ENCODE results near the gene EFCAB11. TPM values are rescaled to one million over a fixed set of nuclear protein-coding genes. Genes with fewer than 3 reads are reported as not detected.
"Not testable (repeated sequence)": the region's sequence is repeated elsewhere in the genome, so short reads cannot be mapped to it uniquely, and the experiment has no call there.

The EFCAB11 gene
- total RNA-seq, 1 donor from 2014 or later, result 5.0 TPM

DNA sequence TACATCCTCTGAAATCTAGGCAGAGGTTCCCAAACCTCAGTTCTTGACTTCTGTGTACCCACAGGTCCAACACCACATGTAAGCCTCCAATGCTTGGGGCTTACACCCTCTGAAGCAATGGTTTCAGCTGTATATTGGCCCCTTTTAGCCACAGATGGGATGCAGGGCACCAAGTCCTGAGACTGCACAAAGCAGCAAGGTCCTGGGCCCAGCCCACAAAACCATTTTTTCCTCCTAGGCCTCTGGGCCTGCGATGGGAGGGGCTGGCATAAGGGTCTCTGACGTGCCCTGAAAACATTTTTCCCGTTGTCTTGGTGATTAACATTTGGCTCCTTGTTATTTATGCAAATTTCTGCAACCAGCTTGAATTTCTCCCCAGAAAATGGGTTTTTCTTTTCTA, 80.4 kb downstream of the EFCAB11 start:
- intact Hi-C loops (cut with micrococcal nuclease), result not testable (repeated sequence)

GRCh38 chr14:89870316-89870715, 84.2 kb downstream of the EFCAB11 start:
- intact Hi-C loops (cut with micrococcal nuclease), result no loop called here

GRCh38 chr14:89869606-89870005, 84.9 kb downstream of the EFCAB11 start:
- intact Hi-C loops (cut with micrococcal nuclease), result no loop called here

GRCh38 chr14:89866458-89866857, 88.1 kb downstream of the EFCAB11 start:
- intact Hi-C loops (cut with micrococcal nuclease), result no loop called here

DNA sequence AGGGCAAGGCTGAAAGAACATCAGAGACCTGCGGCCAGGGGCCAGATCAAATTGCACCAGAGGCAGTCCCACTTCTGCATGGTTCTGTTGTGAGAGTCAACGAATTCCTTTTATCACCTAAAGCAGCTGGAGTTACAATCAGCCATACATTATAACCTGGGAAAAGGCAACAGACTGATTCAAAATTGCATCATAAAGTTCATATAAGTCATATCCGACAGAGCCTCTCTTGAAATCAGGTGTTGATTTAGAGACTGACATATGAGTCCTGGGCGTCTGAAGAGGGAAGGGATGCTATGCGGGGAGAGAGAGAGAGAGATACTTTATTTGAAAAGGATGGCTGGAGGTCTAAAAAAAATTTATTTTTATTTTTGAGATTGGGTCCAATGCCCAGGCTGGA, 89.4 kb downstream of the EFCAB11 start:
- intact Hi-C loops (cut with micrococcal nuclease), result no loop called here

- intact Hi-C loops (cut with micrococcal nuclease), result no loop called here
These were observed 91.7 kb downstream of the EFCAB11 start for GRCh38 chr14:89862856-89863255.

GRCh38 chr14:89861630-89862029, 92.9 kb downstream of the EFCAB11 start:
- intact Hi-C loops (cut with micrococcal nuclease), result no loop called here

- intact Hi-C loops (cut with micrococcal nuclease), result no loop called here
These were observed 96.4 kb downstream of the EFCAB11 start for GRCh38 chr14:89858089-89858488.

DNA sequence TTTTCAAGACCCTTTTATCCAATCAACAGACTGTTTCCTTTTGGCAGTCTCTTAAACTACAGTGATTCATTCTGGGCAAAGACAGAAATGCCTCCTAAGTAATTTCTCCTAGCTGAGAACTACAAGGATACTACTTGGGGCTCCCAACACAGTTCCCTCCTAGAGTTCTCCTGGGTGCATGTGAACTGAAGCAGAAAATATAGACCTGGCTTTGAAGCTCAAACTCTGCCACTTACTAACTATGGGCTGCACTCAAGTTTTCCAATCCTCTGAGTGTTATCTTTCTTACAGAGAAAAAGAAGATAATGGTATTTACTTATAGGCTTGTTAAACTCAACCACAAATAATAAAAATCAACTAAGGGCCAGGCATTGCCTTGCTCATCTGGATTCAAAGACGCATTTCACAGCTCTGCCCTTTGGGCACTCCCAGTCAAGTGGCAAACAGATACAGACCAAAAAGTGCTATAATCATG, 97.6 kb downstream of the EFCAB11 start:
- intact Hi-C loops (cut with micrococcal nuclease), result no loop called here

DNA sequence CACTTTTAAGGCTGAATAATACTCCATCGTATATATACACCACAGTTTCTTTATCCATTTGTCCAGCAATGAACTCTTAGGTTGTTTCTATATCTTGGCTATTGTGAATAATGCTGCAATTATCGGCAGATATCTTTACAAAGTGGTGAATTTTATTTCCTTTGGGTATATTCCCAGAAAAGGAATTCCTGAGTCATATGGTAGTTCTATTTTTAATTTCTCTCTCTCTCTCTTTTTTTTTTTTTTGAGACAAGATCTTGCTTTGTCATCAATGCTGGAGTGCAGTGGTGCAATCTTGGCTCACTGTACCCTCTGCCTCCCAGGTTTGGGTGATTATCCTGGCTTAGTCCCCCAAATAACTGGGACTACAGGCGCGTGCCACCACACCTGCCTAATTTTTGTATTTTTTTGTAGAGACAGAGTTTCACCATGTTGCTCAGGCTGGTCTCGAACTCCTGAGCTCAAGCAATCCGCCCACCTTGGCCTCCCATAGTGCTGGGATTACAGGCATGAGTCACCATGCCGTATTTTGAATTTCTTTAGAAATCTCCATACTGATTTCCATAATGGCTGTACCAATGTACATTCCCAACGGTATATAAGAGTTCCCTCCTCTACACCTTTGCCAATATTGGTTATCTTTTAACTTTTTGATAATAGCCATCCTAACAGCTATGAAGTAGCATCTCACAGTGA, 98.4 kb downstream of the EFCAB11 start:
- intact Hi-C loops (cut with micrococcal nuclease), result no loop called here

- intact Hi-C loops (cut with micrococcal nuclease), result no loop called here
These were observed 100.4 kb downstream of the EFCAB11 start for GRCh38 chr14:89853936-89854693.

DNA sequence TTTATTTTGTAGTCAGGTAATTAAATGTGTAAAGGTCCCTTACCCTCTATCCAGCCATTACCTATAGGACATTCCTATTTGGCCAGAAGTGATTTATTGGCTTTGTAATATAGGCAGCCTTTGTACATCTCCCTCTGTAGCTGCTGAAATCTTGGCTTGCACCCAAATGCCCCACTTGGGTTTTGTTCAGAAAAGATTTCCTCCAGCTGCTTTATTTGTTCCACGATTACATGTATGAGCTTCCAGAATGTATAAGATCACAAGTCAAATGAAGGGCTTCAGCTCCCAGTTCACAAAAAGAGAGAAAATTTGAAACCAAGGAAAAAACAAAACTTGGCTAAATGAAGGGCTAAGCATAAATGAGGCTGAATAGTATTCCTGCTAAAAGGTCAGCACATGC, 103.4 kb downstream of the EFCAB11 start:
- intact Hi-C loops (cut with micrococcal nuclease), result no loop called here

DNA sequence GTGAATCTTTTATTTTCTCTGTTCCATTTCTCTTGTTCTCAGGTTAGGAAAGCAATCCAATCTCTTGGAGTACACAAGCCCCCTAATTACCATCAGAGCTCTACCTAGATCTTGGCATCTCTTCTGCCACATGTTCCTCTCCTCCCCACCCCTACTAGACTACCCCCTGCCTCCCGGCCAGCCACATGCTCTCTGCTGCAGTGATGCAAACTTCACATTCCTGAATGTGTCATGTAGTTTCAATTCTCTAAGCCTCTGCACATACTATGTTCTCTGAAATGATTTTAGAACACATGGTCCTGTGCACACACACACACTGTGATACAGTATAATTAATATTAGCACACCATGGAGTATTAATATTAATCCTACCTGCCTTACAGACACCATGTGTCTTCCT, 104.6 kb downstream of the EFCAB11 start:
- intact Hi-C loops (cut with micrococcal nuclease), result no loop called here

GRCh38 chr14:89848165-89848564, 106.4 kb downstream of the EFCAB11 start:
- intact Hi-C loops (cut with micrococcal nuclease), result no loop called here

DNA sequence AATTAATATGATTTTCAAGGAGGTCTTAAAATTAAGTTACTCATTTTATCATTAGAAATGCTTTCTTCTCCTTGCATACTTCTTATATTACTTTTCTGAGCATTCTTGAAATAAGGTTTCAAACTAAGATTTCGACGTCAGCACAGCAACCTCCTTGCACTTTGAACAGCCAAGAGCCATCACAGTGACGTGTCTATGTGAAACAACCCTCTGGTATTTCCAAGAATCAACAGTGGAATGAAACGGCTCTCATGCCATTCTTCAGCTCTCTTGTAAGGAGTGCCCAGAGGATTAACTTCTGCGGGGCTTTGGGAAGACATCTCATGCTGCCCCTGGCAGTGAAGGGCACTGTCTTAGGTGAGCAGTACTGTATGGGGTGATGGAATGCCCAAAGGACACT, 109.2 kb downstream of the EFCAB11 start:
- intact Hi-C loops (cut with micrococcal nuclease), result no loop called here

DNA sequence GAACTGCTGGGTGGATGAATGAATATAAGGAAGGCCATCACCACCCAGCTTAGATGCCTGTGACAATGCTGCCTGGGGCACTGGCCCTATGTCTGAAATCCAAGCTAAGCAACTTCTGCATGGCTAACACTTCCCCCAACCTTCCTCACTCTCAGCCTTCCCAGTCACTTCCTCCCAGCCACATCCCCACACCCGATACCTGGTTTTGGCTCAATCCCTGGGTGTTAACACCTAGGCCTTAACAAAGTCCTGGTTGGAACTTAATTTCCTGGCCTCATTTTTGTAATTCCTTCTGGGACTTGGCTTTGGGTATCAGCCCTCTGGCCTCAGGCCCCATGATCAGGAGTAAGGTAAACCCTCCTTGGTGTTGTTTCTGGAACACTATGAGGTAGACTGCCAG, 110.0 kb downstream of the EFCAB11 start:
- intact Hi-C loops (cut with micrococcal nuclease), result no loop called here

DNA sequence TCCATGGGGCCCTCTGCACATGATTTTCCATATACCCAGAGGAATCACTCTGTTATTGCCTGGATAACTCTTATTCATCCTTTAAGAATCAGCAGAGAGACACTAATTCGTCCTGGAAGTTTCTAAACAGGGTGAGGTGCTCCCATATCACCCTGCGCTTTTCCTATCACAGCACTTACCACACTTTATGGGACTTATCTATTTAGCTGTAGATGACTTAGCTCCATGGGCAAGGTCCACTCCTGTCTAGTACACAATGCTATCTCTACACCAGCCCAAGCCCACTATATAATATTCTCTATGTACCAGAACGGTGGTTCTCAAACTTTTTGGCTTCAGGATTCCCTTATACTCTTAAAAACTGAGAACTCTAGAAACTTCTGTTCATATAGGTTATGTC, 111.7 kb downstream of the EFCAB11 start:
- intact Hi-C loops (cut with micrococcal nuclease), result no loop called here

GRCh38 chr14:89841851-89842250, 112.7 kb downstream of the EFCAB11 start:
- intact Hi-C loops (cut with micrococcal nuclease), result no loop called here

DNA sequence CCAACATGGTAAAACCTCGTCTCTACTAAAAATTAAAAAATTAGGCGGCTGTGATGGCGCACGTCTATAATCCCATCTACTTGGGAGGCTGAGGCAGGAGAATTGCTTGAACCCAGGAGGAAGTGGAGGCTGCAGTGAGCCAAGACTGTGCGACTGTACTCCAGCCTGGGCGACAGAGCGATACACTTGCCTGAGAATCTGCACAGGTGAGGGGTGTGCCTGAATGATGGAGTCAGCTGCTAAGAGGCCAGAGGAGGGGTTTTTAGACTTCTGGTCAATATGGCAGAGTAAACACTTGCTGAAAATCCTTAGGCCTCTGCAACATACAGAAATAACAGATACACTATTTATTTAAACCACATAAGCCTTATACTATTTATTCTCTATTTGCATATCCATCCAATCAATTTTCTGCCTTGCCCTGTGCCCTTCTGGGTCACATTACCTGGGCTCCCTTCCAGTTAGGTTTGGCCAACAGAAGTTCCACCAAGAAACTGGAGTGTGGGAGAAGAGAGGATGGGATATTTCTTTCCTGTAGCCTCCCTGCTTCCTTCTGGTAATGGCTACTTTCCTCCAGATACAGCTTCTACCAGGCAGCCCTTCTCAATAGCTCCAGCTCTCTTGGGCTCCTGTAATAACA, 117.6 kb downstream of the EFCAB11 start:
- intact Hi-C loops (cut with micrococcal nuclease), result no loop called here

DNA sequence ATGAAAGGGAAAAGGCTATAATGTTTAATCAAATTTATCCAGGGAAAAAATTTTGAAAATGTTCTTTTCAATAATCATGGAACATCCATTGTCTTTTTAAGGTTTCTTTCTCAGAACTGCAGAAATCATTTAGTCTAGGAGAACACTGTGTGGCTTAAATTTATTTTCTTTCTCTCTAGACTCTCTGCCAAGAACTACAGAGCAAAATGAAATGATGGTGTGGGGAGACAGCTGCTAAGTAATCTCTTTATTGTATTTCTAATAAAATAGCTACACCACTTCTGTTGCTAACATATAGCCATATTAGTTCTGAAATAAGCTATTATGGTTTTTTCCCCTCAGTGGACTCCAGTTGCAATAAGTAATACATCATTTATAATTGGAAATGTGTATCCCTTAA, 120.9 kb downstream of the EFCAB11 start:
- intact Hi-C loops (cut with micrococcal nuclease), result no loop called here

- intact Hi-C loops (cut with micrococcal nuclease), result no loop called here
These were observed 121.4 kb downstream of the EFCAB11 start for GRCh38 chr14:89833120-89833532.

DNA sequence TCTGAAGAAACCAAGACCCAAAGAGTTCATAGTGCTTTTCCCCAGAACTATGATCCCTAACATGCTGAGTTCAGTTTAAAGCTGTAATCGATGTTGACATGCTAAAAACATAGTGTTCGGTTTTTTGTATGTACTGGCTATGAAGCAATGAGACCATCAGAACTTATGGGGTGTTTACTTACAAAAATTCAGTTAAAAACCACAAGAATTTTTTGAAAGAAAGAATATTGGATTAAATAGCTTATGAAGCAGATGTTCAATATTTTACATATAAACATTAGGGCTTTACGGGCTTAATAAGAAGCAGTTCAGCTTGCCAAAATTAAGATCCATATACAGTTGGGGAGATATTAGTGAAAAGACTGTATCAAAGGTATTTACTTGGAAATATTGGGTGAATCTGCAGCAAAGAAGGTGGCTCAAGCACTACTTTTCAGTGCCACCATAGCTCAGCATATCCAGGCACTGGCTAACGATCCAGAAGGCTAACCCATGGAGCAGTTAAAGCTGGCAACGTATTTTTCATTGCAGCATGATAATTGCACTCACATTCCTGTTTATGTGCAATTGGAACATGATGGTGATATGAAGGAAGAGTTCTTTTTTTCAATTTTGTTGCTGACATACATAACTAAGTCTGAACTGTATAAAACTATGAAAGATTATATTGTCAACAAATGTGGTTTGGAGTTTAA, 125.9 kb downstream of the EFCAB11 start:
- intact Hi-C loops (cut with micrococcal nuclease), result no loop called here
